ENCODE results near the gene GANAB.
"Not testable (repeated sequence)": the region's sequence is repeated elsewhere in the genome, so short reads cannot be mapped to it uniquely, and the experiment has no call there.

The GANAB gene

GRCh38 chr11:62645946-62646824, at the start of gene GANAB:
TSS of gene GANAB (minus strand) at chr11:62646613. CDS start at chr11:62646599, 14 bp downstream.
- peak; percentile 99 for ATAC-seq

GRCh38 chr11:62694455-62695167, 48.2 kb upstream of the GANAB start:
- peak; percentile 64 to 81 for ATAC-seq

- ATAC-seq = not testable (repeated sequence)
Observed at GRCh38 chr11:62693624-62694023, 47.2 kb upstream of the GANAB start.

GRCh38 chr11:62689421-62690183, 43.2 kb upstream of the GANAB start, which contains the start of gene LRRN4CL:
TSS of gene LRRN4CL (minus strand) at chr11:62689530. CDS start at chr11:62688508, 1,022 bp downstream.
- no peak for ATAC-seq

GRCh38 chr11:62688491-62688890, 42.1 kb upstream of the GANAB start:
- ATAC-seq = no peak

GRCh38 chr11:62687508-62688396, 41.3 kb upstream of the GANAB start:
- ATAC-seq = no peak

- no peak for ATAC-seq
Observed at GRCh38 chr11:62682518-62682917, 36.1 kb upstream of the GANAB start.

GRCh38 chr11:62680825-62681240, 34.4 kb upstream of the GANAB start:
- peak; percentile 60 to 62 for ATAC-seq

GRCh38 chr11:62678770-62679696, 32.6 kb upstream of the GANAB start, which contains the start of gene UBXN1:
TSS of gene UBXN1 (minus strand) at chr11:62679073. CDS start at chr11:62678923, 150 bp downstream.
- peak; percentile 89 for ATAC-seq

GRCh38 chr11:62678433-62678769, 32.0 kb upstream of the GANAB start:
- no peak for ATAC-seq

- ATAC-seq = no peak
Observed at GRCh38 chr11:62677714-62678113, 31.3 kb upstream of the GANAB start.

GRCh38 chr11:62677156-62677555, 30.7 kb upstream of the GANAB start:
- no peak for ATAC-seq

- no peak for ATAC-seq
Observed at GRCh38 chr11:62676698-62677097, 30.3 kb upstream of the GANAB start.

GRCh38 chr11:62675415-62675814, 29.0 kb upstream of the GANAB start:
- not testable (repeated sequence) for ATAC-seq

GRCh38 chr11:62673196-62673525, 26.7 kb upstream of the GANAB start:
- ATAC-seq = no peak

- peak; percentile 88 to 90 for ATAC-seq
Observed at GRCh38 chr11:62671608-62672389, 25.4 kb upstream of the GANAB start, which contains the start of the genes LBHD1 and UQCC3. TSS of gene LBHD1 (minus strand) at chr11:62672267. CDS start at chr11:62670031, 2,236 bp downstream. TSS of gene UQCC3 (plus strand) at chr11:62671673. CDS start at chr11:62671746, 73 bp downstream.

GRCh38 chr11:62671236-62671607, 24.8 kb upstream of the GANAB start:
- ATAC-seq = peak; percentile 3 to 8

GRCh38 chr11:62669420-62670161, 23.2 kb upstream of the GANAB start:
- ATAC-seq = no peak

- no peak for ATAC-seq
Observed at GRCh38 chr11:62667460-62667859, 21.0 kb upstream of the GANAB start.

Measured in activated CD4-positive, CD25-positive, alpha-beta regulatory T cell treated with anti-CD3 and anti-CD28 coated beads, Interleukin-2, amount 50 U/mL, for 24 hours (primary cell).